Measurements from ENCODE around the gene ADGRA3. TPM values are rescaled to one million over a fixed set of nuclear protein-coding genes. Genes with fewer than 3 reads are reported as not detected.

ADGRA3 gene
- total RNA-seq, 4 donors from 2014 or later = 14.9 to 26.3 (median 20.2) TPM

DNA sequence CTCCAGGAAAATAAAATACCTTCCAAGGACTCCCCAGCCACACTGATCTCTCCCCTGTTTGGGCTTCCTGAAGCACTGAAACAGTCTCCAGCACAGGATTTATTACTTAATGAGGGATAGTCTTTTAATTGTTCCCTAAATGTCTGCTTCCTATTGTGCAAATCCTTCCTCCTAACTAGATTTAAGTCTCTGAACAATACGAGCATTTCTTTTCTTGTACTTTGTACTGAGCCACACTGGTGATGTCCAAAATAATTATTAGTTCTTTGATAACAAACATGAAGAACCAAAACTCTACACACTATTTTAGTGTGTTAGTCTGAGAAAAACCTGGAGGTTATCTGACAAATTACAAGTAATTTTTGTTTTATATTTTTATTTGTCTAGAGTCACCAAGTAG is 5.1 kb downstream of the ADGRA3 start:
- Histone ChIP-seq H3K4me1 (peaks cover 0 to 19% (median 9%) of the 10 kb centered on the region in 4 donors), H3K27me3 (no peaks in the 10 kb centered on the region), H3K4me3 (no peak overlapping the region), H3K27ac (no peak overlapping the region), H3K36me3 (no peaks in the 10 kb centered on the region), H3K9me3 (no peaks in the 10 kb centered on the region)
- WGBS, 2 donors = 73 to 76% methylated on average over 1 of the region's 1 CpG
- no peak for TF ChIP-seq EP300 (IDR thresholded peaks at IDR 0.05)
- TF ChIP-seq POLR2A (IDR thresholded peaks at IDR 0.05) = no peak
- TF ChIP-seq, protein P1, sequence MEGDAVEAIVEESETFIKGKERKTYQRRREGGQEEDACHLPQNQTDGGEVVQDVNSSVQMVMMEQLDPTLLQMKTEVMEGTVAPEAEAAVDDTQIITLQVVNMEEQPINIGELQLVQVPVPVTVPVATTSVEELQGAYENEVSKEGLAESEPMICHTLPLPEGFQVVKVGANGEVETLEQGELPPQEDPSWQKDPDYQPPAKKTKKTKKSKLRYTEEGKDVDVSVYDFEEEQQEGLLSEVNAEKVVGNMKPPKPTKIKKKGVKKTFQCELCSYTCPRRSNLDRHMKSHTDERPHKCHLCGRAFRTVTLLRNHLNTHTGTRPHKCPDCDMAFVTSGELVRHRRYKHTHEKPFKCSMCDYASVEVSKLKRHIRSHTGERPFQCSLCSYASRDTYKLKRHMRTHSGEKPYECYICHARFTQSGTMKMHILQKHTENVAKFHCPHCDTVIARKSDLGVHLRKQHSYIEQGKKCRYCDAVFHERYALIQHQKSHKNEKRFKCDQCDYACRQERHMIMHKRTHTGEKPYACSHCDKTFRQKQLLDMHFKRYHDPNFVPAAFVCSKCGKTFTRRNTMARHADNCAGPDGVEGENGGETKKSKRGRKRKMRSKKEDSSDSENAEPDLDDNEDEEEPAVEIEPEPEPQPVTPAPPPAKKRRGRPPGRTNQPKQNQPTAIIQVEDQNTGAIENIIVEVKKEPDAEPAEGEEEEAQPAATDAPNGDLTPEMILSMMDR (IDR thresholded peaks at IDR 0.05) = no peak
- DNase-seq (ENCODE audit: low spot score in 2 of 2) = no peak

GRCh38 chr4:22508376-22508775 is 7.5 kb downstream of the ADGRA3 start:
- H3K27ac ChIP-seq = no peak overlapping the region
- TF ChIP-seq EP300 (IDR thresholded peaks at IDR 0.05) = no peak
- no peaks in the 10 kb centered on the region for H3K36me3 ChIP-seq
- no peak overlapping the region for H3K4me3 ChIP-seq
- H3K27me3 ChIP-seq = no peaks in the 10 kb centered on the region
- DNase-seq (ENCODE audit: low spot score in 2 of 2) = no peak
- WGBS, 2 donors = 54 to 68% methylated on average over 3 of the region's 3 CpGs
- H3K9me3 ChIP-seq = no peaks in the 10 kb centered on the region
- H3K4me1 ChIP-seq = peaks cover 0 to 5% (median 0%) of the 10 kb centered on the region in 4 donors

DNA sequence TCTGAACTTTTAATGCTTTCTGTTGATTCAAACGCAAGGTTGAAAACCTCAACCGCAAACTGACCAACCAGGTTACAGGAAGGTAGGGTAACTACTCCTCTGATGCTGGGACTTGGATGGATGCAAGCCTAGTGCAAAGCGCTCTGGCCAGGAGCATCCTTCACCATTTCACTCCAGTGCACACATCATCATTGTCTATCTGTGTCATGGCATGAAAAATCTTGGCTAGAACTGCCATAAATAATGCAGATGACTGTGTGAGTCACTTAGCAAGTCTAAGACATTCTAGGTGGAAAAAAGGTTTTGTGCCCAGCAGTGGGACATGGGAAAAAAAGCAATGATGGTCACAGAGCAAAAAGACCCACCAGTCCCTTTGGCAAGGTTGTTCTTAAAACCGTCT is 10.9 kb downstream of the ADGRA3 start:
- Histone ChIP-seq H3K27me3 (no peaks in the 10 kb centered on the region), H3K9me3 (no peaks in the 10 kb centered on the region), H3K4me1 (peaks cover 0 to 10% (median 0%) of the 10 kb centered on the region in 4 donors), H3K27ac (no peak overlapping the region), H3K36me3 (no peaks in the 10 kb centered on the region), H3K4me3 (no peak overlapping the region)
- TF ChIP-seq POLR2A (IDR thresholded peaks at IDR 0.05) = no peak
- TF ChIP-seq, protein P1 (IDR thresholded peaks at IDR 0.05) = no peak
- TF ChIP-seq EP300 (IDR thresholded peaks at IDR 0.05) = no peak
- DNase-seq (ENCODE audit: low spot score in 2 of 2) = no peak
- WGBS, 2 donors = 90 to 97% methylated on average over 4 of the region's 4 CpGs

GRCh38 chr4:22504447-22504846 is 11.4 kb downstream of the ADGRA3 start:
- H3K36me3 ChIP-seq = no peaks in the 10 kb centered on the region
- 75 to 76% methylated on average over 5 of the region's 5 CpGs for WGBS, 2 donors
- peaks cover 0 to 10% (median 0%) of the 10 kb centered on the region in 4 donors for H3K4me1 ChIP-seq
- no peak overlapping the region for H3K27ac ChIP-seq
- H3K4me3 ChIP-seq = no peak overlapping the region
- H3K9me3 ChIP-seq = no peaks in the 10 kb centered on the region
- no peak for DNase-seq (ENCODE audit: low spot score in 2 of 2)
- no peak for TF ChIP-seq POLR2A (IDR thresholded peaks at IDR 0.05)
- no peak for TF ChIP-seq EP300 (IDR thresholded peaks at IDR 0.05)
- TF ChIP-seq, protein P1 (IDR thresholded peaks at IDR 0.05) = no peak
- H3K27me3 ChIP-seq = no peaks in the 10 kb centered on the region

- no peaks in the 10 kb centered on the region for H3K36me3 ChIP-seq
- H3K27me3 ChIP-seq = no peaks in the 10 kb centered on the region
- no peak for DNase-seq (ENCODE audit: low spot score in 2 of 2)
- H3K4me3 ChIP-seq = no peak overlapping the region
- no peak overlapping the region for H3K27ac ChIP-seq
- 96 to 98% methylated on average over 3 of the region's 3 CpGs for WGBS, 2 donors
- H3K9me3 ChIP-seq = no peaks in the 10 kb centered on the region
- TF ChIP-seq EP300 (IDR thresholded peaks at IDR 0.05) = no peak
- TF ChIP-seq POLR2A (IDR thresholded peaks at IDR 0.05) = no peak
- TF ChIP-seq, protein P1 (IDR thresholded peaks at IDR 0.05) = no peak
- peaks cover 0 to 10% (median 0%) of the 10 kb centered on the region in 4 donors for H3K4me1 ChIP-seq
These were observed 12.7 kb downstream of the ADGRA3 start for GRCh38 chr4:22502895-22503814.

Measured in tibial nerve (tissue), 4 donors.